Putamen (tissue), 1 donor: Measurements from ENCODE around the gene F12.

ENCODE experiments used
- DNase-seq: peaks from one replicate; pipeline ENCODE4 v3.0.0-alpha.2; 2016; ENCODE audit warnings: low spot score

The F12 gene

DNA sequence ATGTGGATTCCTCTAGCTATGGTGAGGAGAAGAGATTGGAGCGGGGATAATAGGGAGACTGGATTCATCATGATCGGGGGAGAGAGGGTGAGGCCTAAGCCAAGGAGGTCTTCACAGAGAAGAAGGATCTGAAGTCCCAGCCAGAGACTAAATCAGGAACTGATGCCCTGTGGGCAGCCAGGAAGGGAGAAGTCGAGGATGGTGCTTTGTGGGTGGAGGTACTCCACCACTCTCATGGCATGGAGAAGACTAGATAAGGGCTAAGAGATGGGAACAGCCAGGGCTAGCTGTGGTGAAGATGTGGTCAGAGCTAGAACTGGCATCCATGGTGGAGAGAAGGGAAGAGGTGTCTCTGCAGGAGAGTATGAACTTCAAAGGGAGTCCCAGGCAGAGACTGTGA lies 54.7 kb downstream of the F12 start:
- DNase-seq: no peak

DNA sequence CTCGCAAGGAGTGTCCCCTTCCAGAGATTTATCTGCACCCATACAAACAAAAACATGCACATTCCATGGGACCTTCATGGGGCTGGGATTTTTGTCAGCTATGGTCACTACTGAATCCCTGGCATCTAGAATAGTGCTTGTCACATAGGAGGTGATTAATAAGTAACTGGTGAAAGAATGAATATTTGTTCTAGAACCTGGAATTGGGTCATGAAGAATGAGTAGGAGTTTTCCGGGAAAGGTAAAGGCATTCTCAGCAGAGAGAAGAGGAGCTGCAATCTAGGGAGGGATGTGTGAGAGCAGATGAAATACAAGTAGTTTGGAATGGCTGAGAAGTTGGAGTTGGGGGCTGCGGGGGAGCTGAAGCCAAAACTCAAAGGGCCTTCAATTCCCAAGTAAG lies 55.1 kb downstream of the F12 start:
- DNase-seq: no peak

DNA sequence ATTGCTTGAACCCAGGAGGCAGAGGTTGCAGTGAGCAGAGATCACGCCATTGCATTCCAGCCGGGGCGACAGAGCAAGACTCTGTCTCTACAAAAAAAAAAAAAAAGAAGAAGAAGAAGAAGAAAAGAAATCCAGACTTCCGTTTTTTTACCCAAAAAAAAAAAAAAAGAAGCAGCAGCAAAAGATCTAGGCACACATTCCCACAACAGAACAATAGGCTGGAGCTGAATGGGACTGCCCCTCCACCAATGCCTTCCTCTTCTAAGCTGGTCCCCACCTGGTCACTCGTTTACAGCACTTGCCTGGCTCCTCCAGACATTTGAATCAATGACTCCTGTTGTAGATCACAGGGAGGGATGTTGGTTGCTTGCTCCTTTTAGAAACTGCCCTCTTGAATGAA lies 56.3 kb downstream of the F12 start:
- DNase-seq: no peak
